GM19043 (cell line): ENCODE measurements around the gene CLIC5.

Experiments
- ATAC-seq: cut with Tn5 transposase; IDR thresholded peaks from one replicate; pipeline ENCODE4 v1.9.1; 2021; ENCODE audit warnings: low read depth; ENCODE audit not compliant: unreplicated experiment

CLIC5 gene

DNA sequence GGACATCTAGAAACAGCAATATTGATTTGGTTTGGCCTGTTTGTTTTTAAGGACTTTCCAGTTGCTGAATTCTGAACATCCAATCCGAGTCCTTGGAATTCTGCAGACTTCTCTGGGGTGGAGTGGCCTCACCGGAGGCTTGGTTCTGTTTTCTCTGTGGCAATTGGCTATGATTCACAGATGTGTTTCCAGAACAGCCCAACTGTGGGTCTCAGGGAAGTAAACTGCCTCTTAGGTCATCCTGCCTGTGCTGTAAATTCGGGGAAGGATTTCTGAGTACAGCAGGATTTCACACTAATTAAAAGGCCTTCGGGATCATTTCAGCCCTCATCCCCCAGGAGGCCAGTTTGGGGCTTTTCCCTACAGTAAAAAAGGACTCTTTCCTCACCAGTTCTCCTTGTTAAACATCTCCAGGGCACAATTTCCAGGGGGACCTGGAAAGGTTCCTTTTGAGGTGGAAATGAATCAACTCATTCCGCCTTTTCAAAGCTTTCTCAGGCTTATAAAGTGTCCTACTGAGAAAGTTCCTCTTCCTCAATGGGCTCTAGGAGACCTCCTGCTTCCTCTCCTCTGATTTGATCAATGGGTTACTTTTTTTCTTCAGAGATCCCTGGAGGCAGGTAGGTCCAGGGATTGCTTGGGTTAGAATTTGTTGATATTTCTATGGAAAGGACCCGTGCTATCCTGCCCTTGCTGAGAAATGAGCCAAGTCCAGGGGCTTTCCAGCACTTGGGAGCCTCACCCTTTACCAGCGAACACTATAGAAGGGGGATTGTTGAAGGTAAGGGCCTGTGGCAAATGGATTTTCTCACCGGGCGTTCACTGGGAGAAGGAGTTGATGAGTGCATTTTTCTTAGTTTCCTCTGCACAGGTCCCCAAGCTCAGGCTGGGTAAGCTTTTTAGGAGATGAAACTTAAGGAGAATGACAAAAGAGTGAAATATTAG lies 114.6 kb downstream of the CLIC5 start:
- ATAC-seq, result no peak

- no peak for ATAC-seq
These were observed 116.0 kb downstream of the CLIC5 start for GRCh38 chr6:45899683-45899946.

DNA sequence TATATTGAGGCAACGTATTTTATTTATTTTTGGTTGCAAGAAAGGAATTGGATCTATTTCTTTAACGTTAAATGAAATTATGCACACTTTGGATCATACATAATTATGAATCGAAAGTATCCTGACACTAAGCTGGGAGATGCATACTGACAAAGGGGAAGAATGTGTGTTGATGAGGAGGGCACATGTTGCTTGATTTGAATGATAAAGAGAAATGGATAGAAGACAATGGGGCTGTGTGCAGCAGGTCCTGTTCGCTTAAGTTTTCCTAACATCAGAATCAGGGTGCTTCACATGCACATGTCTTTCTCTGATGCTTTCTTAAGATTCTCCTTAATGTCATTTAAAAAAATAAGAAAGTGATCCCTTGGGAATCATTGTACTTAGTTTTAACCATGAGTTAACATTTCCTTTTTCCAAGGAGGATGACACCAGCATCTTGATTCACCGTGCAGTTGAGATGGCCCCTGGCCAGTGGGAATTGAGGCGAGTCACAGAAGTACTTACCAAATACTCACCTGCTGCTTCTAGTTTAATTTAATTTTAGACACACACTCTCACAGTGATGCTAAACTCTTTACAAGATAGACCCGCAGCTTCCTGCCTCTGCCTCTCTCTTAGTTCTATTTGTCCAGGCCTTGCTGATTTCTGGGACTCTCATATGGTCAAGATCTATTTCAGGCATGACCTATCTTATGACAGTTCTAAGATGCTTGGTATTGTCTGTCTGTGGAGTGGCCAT lies 116.5 kb downstream of the CLIC5 start:
- no peak for ATAC-seq

GRCh38 chr6:45896783-45897441 lies 118.7 kb downstream of the CLIC5 start:
- no peak for ATAC-seq

GRCh38 chr6:45895569-45895968 lies 120.1 kb downstream of the CLIC5 start:
- no peak for ATAC-seq

DNA sequence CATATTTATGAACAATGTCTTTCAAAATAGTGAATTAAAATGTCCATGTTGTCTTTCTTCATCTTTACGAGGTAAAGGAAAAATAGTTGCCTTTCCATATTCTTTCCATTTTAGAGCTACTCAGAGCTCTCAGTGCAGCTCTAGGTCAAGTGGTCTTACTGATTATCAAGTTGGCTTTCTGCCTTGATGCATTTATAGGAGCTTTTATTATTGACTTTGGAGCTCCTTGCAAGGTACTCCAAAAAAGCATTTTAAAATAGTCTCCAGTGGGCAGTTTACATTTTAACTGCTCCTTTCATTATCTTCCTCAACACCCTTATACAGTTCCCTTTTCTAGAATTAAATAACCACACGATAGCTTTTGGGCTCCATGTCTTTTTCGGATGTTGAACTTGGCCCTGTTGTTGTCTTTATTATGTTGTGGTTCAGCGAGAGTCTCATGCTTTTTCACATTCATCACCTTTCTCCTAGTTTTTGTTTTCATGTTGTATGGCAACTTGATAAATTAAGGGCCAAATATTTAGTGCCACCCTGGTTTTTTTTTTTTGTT lies 122.9 kb downstream of the CLIC5 start:
- no peak for ATAC-seq

DNA sequence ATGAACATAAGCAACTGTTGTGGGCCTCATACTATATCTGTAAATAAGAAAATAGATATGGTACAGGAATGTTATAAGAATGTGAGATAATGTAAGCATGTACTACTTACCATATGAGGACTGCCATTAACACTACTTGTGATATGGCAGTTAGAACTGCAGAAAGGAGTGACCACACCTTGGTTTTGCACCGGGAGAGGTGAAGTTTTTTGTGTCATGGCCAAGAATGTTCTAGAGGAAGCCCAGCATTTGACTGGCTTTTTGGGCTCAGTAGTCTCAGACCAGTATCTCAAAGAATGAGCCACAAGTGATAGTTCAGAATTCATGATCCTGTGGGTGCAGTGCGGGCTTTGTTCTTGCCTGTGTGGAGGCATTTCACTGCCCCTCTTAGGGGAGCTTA lies 123.5 kb downstream of the CLIC5 start:
- no peak for ATAC-seq

DNA sequence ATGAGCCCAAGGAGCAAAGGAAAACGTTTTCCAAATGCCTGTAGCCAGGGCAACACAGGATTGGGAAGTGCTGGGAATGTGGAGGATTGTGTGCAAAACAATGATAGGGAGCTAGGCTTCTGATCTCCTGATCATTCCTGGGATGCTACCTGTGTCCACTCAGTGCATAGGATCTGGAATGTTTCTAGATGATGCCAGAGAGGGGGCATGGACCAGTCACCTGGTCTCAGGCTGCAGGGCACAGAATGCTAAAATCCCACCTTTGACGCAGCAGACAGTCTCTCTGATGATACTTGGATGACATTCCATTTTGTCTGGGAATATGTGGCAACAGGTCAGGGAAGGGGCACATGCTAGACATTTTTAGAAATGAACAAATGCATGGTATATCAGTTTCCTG lies 128.9 kb downstream of the CLIC5 start:
- no peak for ATAC-seq

DNA sequence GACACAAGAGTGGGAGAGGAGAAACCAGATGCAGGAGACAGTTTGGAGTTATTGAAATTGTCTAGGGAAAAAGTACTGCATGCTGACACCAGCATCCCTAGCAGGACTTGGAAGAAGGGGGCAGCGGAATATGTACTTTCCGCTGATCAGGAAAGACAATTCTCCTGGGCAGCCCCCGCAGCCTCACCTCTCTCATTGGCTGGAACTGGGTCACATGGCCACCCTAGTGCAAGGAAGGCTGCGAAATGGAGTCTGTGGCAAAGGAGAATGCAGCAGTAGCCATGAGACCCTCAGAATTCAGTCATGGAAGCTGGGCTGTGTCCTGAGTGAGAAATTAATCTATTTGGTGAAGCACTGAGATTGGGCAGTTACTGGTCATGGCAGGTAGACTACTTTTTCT lies 131.3 kb downstream of the CLIC5 start:
- ATAC-seq, result no peak

DNA sequence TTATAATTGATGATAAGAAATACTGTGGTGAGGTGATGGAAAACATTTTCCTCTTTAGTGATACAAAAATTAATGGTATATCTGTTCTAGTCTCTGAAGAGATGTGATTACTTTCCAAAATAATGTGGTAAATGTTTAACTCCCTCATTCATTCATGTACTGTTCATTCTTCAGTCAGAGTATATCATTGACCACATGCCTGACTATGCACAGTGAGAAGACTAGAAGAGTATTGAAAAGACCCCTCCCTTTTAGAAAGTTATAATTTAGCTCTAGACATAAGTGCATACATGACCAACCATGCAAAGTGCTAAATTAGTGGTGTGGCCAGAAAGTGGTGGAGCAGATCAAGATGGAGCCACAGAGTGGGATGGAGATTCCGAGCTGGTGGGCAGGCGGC lies 133.0 kb downstream of the CLIC5 start:
- no peak for ATAC-seq

DNA sequence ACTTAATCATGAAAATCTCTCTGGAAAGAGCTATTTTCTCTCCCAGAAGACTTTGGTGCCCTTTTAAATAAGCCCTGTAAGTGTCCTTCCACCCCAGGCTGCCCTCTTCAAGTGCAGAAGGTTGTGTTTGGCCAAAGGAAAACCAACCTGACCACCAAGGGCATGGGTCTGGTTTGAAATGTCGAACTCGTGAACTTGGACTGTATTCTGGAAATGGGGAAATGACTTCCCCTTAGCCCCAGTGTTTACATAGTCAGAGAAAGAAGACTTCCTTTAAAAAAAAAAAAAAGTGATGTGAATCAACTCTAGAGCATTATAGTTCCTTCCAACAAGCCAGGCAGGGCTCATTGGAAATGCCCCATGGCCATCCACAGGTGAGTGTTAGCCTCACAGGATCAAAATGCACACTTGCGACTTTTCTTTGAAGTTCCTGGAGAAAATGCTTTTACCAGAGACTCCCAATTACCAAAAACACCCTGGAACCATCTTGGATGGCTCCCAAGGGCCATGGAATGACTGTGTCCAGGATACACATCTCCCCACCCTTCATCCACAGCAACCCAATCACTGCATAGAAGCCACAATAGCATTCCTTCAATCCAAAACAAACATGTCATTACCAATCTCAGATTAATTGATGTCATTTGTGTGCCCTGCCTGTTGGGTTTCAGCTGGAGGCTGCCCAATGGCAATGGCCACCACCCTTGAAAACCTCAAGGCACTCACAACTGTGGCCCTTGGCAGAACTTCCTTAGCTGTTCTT lies 133.8 kb downstream of the CLIC5 start:
- no peak for ATAC-seq

- no peak for ATAC-seq
These were observed 135.0 kb downstream of the CLIC5 start for GRCh38 chr6:45880676-45881075.

DNA sequence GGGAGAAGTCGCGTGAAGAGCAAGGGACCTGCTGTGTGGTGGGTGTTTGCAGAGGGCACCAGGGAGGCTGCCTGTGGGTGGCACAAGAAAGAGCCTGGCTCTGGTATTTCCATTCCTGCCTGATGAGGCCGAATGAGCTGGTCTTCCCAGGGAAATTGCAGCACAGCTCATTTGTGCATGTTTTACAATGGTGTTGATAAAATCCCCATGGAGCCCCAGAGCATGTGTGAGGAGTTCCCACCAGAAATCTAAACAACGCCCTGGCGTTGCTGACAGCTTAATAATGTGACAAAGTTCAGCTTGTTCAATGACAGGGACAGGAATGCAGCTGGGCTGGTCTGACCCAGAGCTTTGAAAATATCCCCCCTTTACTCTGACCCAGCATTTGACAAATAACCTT lies 135.5 kb downstream of the CLIC5 start:
- no peak for ATAC-seq

- no peak for ATAC-seq
These were observed 137.6 kb downstream of the CLIC5 start for GRCh38 chr6:45877970-45878590.

DNA sequence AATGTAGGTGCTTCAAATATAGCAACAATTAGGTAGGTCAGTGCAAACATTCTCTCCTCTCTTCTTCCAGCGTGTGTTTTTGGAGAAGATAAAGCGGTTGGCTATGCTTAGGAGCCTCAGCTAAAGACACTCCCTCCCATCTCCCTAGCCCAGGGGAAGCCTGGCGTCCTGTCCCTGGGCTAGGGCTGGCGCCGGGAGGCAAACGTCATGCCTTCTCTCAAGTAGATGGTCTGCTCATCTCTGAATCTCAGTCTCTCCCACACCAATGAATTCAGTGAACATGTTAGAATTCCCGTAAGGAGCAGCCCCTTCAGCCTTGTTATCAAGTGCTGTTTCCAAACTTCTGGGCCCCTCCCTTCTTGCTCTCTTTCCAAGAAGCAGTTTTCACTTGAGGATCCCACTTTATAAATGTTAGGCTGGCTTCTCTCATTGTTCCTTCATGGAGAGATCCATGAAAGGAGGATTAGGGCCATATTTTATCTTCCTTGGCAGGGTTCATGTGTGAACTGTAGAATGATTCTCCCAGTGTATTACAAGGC lies 142.8 kb downstream of the CLIC5 start:
- no peak for ATAC-seq

DNA sequence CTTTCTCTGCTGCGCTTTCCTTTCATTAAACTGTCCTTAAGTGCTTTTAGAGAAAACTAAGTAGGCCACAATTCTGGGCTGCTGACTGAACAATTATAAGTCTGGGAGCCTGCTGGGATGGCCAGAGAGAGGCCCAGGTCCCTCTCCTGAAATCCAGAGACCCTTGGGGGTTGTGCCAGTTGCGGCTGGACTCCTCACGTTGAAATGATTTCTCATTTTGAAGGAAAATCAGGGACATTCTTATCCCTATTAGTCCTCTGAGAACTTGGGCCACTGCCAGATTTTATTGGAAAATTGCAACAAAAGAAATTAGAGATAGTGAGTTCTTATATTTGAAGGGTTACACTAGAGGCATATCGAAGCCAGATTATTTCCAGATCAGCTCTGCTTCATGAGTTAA lies 145.1 kb downstream of the CLIC5 start:
- no peak for ATAC-seq

- no peak for ATAC-seq
These were observed 151.0 kb downstream of the CLIC5 start for GRCh38 chr6:45864651-45865050.

GRCh38 chr6:45858691-45859090 lies 157.0 kb downstream of the CLIC5 start:
- no peak for ATAC-seq

GRCh38 chr6:45857827-45858226 lies 157.8 kb downstream of the CLIC5 start:
- ATAC-seq, result no peak
